Measurements from ENCODE around the gene TNFRSF19.

Gene TNFRSF19

DNA sequence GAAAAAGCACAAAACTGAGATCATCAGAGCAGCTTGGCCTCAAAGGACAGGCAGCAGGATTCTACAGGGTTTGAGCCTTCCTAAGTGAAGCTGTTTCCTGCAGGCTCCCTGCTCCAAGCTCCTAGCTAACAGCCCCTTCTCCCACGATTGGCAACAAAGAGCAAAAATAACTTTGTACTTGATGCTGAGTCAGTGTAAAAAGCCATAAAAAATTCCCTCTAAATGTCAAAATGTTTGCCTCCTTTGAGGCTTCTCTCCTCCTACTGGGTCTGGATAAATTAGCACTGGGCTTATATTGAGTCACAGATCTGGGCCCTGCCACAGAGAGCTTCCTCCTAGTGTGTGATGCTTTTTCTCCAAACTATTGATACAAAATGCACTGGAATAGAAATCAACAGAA lies 153.3 kb downstream of the TNFRSF19 start:
- DNase-seq = no peak

DNA sequence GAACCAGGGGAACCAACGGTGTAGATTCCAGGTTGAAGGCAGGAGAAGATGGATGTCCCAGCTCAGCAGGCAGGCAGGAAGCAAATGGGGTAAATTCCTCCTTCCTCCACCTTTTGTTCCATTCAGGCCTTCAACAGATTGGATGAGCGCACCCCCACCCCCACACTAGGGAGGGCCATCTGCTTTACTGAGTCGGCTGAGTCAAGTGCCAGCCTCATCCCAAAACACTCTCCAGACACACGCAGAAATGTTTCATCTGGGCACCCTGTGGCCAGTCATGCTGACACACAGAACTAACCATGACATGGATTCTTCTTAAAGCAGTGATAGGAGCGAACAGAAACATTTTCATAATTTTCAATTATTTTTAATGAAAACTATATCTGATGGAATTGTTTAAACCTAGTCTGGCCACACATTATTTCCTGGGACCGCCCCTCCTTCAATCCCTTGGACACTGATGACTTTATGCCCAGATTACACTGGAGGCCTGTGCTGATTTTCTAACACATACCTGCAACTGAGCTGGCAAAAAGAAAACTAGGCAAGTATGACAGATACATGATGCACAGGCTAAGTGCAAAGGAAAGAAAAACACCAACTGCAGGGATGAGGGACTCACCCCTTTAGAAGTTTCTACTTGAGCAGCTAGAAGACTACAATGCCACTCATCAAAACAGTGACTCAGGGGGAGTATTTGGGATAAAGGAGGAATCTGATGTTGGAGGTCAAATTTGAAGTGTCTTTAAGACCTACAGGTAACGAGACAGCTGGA lies 154.2 kb downstream of the TNFRSF19 start:
- DNase-seq = no peak
